Measurements from ENCODE around the gene KIF26B.

The KIF26B gene

GRCh38 chr1:245537992-245538391 lies 383.2 kb downstream of the KIF26B start:
- FAIRE-seq = no peak

- FAIRE-seq = no peak
These were observed 383.9 kb downstream of the KIF26B start for GRCh38 chr1:245538671-245539070.

DNA sequence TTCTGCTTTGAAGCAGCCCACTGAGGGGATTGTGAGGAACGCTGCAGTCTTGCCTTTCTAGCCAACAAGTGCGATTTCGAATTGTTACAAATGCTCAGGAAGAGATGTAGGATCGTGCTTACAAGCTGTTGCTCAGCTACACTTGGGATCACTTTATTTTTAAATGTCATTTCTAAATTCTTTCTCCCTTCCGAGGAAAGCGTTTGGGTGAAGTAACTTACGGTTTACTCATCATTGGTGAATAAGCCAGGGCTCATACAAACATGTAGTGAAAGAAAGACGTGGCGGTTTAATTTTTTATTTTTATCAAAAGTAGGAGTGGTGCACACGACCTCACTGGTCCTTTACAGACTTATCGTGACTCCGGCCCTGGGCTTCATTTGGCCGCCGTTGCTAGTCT lies 386.6 kb downstream of the KIF26B start:
- FAIRE-seq = no peak

DNA sequence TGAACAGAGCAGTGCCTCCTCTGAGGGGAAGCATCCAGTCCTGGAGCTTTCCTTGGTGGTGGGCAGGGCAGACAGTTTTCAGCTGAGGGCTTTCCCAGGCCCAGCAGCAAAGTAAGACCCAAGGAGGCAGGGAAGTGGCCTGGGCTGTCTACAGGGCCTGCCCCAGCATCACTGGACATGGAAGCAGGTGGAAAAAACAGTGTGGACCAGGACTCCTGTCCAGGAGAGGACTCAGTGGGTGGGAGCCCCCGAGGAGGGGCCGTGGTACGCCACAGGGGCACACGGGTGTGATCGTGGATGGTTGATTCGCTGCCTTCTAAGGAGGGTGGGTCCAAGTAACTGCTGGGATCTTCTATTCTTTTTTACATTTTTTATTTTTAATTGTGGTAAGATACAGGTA lies 387.6 kb downstream of the KIF26B start:
- no peak for FAIRE-seq

DNA sequence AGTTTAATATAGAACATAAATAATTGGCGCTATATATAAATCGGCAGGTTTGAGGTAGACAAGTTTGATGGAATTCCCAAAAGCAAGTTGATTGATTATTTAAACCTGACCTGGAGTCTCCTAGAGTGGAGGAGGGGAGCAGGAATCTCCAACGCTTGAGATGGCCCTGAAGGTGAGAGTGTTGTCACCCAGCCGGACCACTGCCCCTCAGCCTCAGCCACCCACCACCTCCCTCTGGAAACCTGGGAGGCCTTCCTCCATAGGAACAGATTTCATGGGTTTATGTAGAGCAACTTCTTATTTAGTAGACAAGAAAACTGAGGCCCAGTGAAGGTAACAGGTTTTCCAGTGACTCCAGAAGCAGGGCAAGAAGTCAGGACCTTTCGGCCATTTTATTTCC lies 389.5 kb downstream of the KIF26B start:
- FAIRE-seq = no peak

- FAIRE-seq = no peak
These were observed 392.1 kb downstream of the KIF26B start for GRCh38 chr1:245546875-245547274.

DNA sequence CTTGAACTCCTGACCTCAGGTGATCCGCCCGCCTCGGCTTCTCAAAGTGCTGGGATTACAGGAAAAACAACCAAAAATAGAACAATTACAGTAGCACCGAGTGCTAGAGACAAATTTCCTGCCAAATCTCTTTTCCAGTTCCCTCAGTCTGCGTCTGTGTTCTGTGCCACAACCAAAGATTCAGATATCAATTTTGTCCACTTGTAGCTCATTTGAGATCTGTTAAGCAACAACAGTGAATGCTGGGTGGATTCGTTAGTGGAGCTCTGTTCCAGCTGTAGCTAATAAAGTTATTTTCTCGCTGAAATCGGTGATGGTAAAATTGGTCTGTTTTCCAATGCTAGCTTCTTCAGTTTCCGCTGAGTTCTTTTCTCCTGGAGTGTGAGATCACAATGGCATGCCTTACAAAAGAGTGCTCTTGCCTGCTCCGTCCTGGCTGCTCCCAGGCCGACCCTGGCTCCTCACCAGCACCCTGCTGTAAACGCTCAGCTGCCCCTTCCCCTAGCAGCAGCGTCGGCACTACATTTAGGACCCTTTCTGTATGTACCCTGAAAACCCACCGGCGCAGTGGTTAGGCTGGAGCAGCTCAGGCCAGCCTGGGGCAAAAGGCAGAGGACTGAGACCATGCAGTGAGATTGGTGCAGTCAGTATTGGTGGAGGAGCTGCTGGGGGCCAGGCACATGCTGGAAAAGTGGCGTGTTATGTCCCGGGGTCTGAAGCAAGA lies 395.4 kb downstream of the KIF26B start:
- FAIRE-seq = no peak

GRCh38 chr1:245550720-245551043 lies 395.9 kb downstream of the KIF26B start:
- no peak for FAIRE-seq

- no peak for FAIRE-seq
These were observed 396.8 kb downstream of the KIF26B start for GRCh38 chr1:245551536-245551935.

DNA sequence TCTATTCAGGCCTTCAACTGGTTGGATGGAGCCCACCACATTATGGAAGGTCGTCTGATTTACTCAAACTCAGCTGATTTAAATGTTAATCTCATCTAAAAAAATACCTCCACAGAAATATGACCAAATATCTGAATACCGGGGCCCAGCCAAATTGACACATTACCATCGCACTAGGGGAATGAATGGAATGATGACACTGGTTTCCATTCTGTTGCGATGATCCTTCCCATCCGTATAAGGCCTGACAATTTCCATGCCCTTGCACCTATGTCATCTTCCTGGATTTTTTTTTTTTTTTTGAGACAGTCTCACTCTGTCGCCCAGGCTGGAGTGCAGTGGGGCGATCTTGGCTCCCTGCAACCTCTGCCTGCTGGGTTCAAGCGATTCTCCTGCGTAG lies 397.5 kb downstream of the KIF26B start:
- no peak for FAIRE-seq

GRCh38 chr1:245556057-245556456 lies 401.3 kb downstream of the KIF26B start:
- FAIRE-seq = no peak

- no peak for FAIRE-seq
These were observed 403.3 kb downstream of the KIF26B start for GRCh38 chr1:245558069-245558468.

GRCh38 chr1:245560316-245560859 lies 405.6 kb downstream of the KIF26B start:
- no peak for FAIRE-seq

- FAIRE-seq = no peak
These were observed 407.0 kb downstream of the KIF26B start for GRCh38 chr1:245561665-245562234.

DNA sequence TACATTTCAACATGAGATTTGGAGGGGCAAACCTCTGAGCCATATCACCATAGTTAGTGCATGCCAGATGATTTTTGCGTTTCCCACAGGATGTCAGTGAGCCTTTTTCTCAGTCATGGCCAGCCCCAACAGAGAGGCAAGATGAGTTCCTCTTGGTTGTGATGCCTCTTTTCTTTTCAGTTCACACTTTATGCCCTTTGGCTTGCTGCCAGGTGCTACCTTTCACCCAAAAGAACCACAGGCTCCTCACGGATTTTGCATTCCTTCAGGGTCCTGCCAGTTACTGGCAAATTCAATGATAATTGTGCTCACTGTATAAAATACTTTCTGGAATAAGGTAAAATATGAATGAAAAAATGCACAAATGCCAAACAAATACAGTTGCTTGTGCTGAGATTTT lies 411.3 kb downstream of the KIF26B start:
- FAIRE-seq = no peak

- no peak for FAIRE-seq
These were observed 412.2 kb downstream of the KIF26B start for GRCh38 chr1:245566952-245567351.

GRCh38 chr1:245571815-245572294 lies 417.1 kb downstream of the KIF26B start:
- no peak for FAIRE-seq

DNA sequence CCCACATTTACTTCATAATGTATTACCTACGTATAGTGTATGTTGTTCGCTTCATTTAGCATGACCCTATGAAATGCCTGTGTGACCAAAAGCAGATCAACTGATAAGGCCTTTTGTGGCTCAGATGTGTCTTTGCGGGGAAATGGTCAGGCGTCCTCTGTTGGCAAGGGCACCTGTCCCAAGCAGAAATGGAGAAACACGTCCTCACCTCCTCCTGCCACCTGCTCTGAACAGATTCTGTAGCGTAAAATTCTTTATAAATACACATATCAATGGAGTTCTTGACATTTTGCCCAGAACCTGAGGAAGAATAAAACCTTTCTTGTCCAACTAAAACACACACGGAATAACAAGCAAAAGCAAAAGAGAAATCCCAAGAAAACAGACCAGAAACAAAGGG lies 417.9 kb downstream of the KIF26B start:
- no peak for FAIRE-seq

- FAIRE-seq = no peak
These were observed 420.9 kb downstream of the KIF26B start for GRCh38 chr1:245575710-245576109.

GRCh38 chr1:245576323-245576722 lies 421.5 kb downstream of the KIF26B start:
- FAIRE-seq = no peak

GRCh38 chr1:245577191-245578157 lies 422.7 kb downstream of the KIF26B start:
- no peak for FAIRE-seq

GRCh38 chr1:245578308-245578707 lies 423.5 kb downstream of the KIF26B start:
- FAIRE-seq = no peak

- FAIRE-seq = no peak
These were observed 424.0 kb downstream of the KIF26B start for GRCh38 chr1:245578771-245579170.
